ENCODE measurements around the gene SLC39A11.

The SLC39A11 gene

GRCh38 chr17:73118139-73118538 lies 25.7 kb upstream of the SLC39A11 start:
- TF ChIP-seq TEAD4 (IDR thresholded peaks at IDR 0.05): no peak
- TF ChIP-seq TAF1 (IDR thresholded peaks at IDR 0.05; ENCODE audit: low read depth): no peak
- no peak for TF ChIP-seq MAX (IDR thresholded peaks at IDR 0.05)
- TF ChIP-seq FOXM1 (IDR thresholded peaks at IDR 0.05; ENCODE audit: borderline replicate concordance, low read depth): no peak

- TF ChIP-seq NFIC (IDR thresholded peaks at IDR 0.05): no peak
- no peak for TF ChIP-seq REST (IDR thresholded peaks at IDR 0.05; ENCODE audit: low read depth)
- TF ChIP-seq TAF1 (IDR thresholded peaks at IDR 0.05; ENCODE audit: low read depth): no peak
- TF ChIP-seq ZBTB7A (IDR thresholded peaks at IDR 0.05; ENCODE audit: low read depth): no peak
- no peak for TF ChIP-seq TEAD4 (IDR thresholded peaks at IDR 0.05)
- TF ChIP-seq EP300 (IDR thresholded peaks at IDR 0.05; ENCODE audit: borderline replicate concordance): no peak
- TF ChIP-seq CREB1 (IDR thresholded peaks at IDR 0.05; ENCODE audit: low read depth): no peak
- TF ChIP-seq TCF12 (IDR thresholded peaks at IDR 0.05; ENCODE audit: low read depth): no peak
- TF ChIP-seq USF1 (IDR thresholded peaks at IDR 0.05): no peak
- no peak for TF ChIP-seq CEBPB (IDR thresholded peaks at IDR 0.05)
Observed at GRCh38 chr17:73112246-73112645, 19.8 kb upstream of the SLC39A11 start.

GRCh38 chr17:73111386-73111785 lies 18.9 kb upstream of the SLC39A11 start:
- TF ChIP-seq CREB1 (IDR thresholded peaks at IDR 0.05; ENCODE audit: low read depth) (no peak), NFIC (IDR thresholded peaks at IDR 0.05) (no peak), CEBPB (IDR thresholded peaks at IDR 0.05) (no peak), REST (IDR thresholded peaks at IDR 0.05; ENCODE audit: low read depth) (no peak), EGR1 (IDR thresholded peaks at IDR 0.05) (no peak), MAX (IDR thresholded peaks at IDR 0.05) (no peak), RAD21 (IDR thresholded peaks at IDR 0.05; ENCODE audit: low read depth) (no peak), EP300 (IDR thresholded peaks at IDR 0.05; ENCODE audit: borderline replicate concordance) (no peak), TEAD4 (IDR thresholded peaks at IDR 0.05) (no peak), FOXM1 (IDR thresholded peaks at IDR 0.05; ENCODE audit: borderline replicate concordance, low read depth) (no peak), ZBTB7A (IDR thresholded peaks at IDR 0.05; ENCODE audit: low read depth) (no peak), YY1 (IDR thresholded peaks at IDR 0.05; ENCODE audit: low read depth) (no peak)

- TF ChIP-seq CREB1 (IDR thresholded peaks at IDR 0.05; ENCODE audit: low read depth) (no peak), USF1 (IDR thresholded peaks at IDR 0.05) (no peak), REST (IDR thresholded peaks at IDR 0.05; ENCODE audit: low read depth) (no peak), TAF1 (IDR thresholded peaks at IDR 0.05; ENCODE audit: low read depth) (no peak), MAX (IDR thresholded peaks at IDR 0.05) (no peak), RAD21 (IDR thresholded peaks at IDR 0.05; ENCODE audit: low read depth) (no peak), TEAD4 (IDR thresholded peaks at IDR 0.05) (no peak), EP300 (IDR thresholded peaks at IDR 0.05; ENCODE audit: borderline replicate concordance) (no peak), NFIC (IDR thresholded peaks at IDR 0.05) (no peak), FOXM1 (IDR thresholded peaks at IDR 0.05; ENCODE audit: borderline replicate concordance, low read depth) (no peak), ZBTB7A (IDR thresholded peaks at IDR 0.05; ENCODE audit: low read depth) (no peak)
Observed at GRCh38 chr17:73107191-73107590, 14.7 kb upstream of the SLC39A11 start.

GRCh38 chr17:73105431-73105830 lies 12.9 kb upstream of the SLC39A11 start:
- TF ChIP-seq USF1 (IDR thresholded peaks at IDR 0.05) (no peak), RAD21 (IDR thresholded peaks at IDR 0.05; ENCODE audit: low read depth) (no peak), TAF1 (IDR thresholded peaks at IDR 0.05; ENCODE audit: low read depth) (no peak), FOXM1 (IDR thresholded peaks at IDR 0.05; ENCODE audit: borderline replicate concordance, low read depth) (no peak), EP300 (IDR thresholded peaks at IDR 0.05; ENCODE audit: borderline replicate concordance) (no peak), REST (IDR thresholded peaks at IDR 0.05; ENCODE audit: low read depth) (no peak), TCF12 (IDR thresholded peaks at IDR 0.05; ENCODE audit: low read depth) (no peak), ZBTB7A (IDR thresholded peaks at IDR 0.05; ENCODE audit: low read depth) (no peak), NFIC (IDR thresholded peaks at IDR 0.05) (no peak), CREB1 (IDR thresholded peaks at IDR 0.05; ENCODE audit: low read depth) (no peak), EGR1 (IDR thresholded peaks at IDR 0.05) (no peak)
